Measurements from ENCODE around the gene ECSCR.

- no peak for TF ChIP-seq ATF2 (IDR thresholded peaks at IDR 0.05; ENCODE audit: low read length)
- no peak for TF ChIP-seq ZSCAN29 (IDR thresholded peaks at IDR 0.05)
- TF ChIP-seq CTCF (IDR thresholded peaks at IDR 0.05 in 2 of 3, conservative IDR thresholded peaks at IDR 0.05 in 1 of 3; ENCODE audit: control insufficient read depth in 2 of 3, extremely low read depth in 1 of 3, insufficient read depth in 1 of 3, low read depth in 3 of 3, low read length in 3 of 3) = no peak
- TF ChIP-seq BRCA1 (IDR thresholded peaks at IDR 0.05; ENCODE audit: low read depth, low read length) = no peak
- TF ChIP-seq POLR2A (IDR thresholded peaks at IDR 0.05; ENCODE audit: low read depth, low read length) = no peak
- no peak for TF ChIP-seq EP300 (IDR thresholded peaks at IDR 0.05; ENCODE audit: borderline replicate concordance in 1 of 2, control insufficient read depth in 1 of 2, low read depth in 2 of 2, low read length in 2 of 2)
- TF ChIP-seq RAD21 (IDR thresholded peaks at IDR 0.05; ENCODE audit: insufficient read depth, low read depth, low read length) = no peak
- TF ChIP-seq TCF7 (IDR thresholded peaks at IDR 0.05; ENCODE audit: borderline replicate concordance) = no peak
- TF ChIP-seq CBX5 (IDR thresholded peaks at IDR 0.05; ENCODE audit: low read depth) = no peak
Observed at GRCh38 chr5:139413963-139414362, 48.6 kb downstream of the ECSCR start.

Measured in GM12878 (cell line).